ENCODE measurements around the gene ELF1.
"Not testable (repeated sequence)": the region's sequence is repeated elsewhere in the genome, so short reads cannot be mapped to it uniquely, and the experiment has no call there.

ELF1 gene

DNA sequence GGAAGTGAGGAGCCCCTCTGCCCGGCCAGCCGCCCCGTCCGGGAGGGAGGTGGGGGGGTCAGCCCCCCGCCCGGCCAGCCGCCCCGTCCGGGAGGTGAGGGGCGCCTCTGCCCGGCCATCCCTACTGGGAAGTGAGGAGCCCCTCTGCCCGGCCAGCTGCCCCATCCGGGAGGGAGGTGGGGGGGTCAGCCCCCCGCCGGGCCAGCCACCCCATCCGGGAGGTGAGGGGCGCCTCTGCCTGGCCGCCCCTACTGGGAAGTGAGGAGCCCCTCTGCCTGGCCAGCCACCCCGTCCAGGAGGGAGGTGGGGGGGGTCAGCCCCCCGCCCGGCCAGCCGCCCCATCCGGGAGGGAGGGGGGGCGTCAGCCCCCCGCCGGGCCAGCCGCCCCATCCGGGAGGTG, 118.5 kb downstream of the ELF1 start:
- H3K27me3 Mint-ChIP-seq; DNase-seq; H3K36me3 Mint-ChIP-seq (ENCODE audit: low read depth); H3K4me3 Mint-ChIP-seq; H3K27ac Mint-ChIP-seq; H3K9me3 Mint-ChIP-seq: not testable (repeated sequence)
- peaks cover 11% of the 10 kb centered on the region for H3K4me1 Mint-ChIP-seq (ENCODE audit: low read depth)

GRCh38 chr13:40897053-40897452, 122.1 kb downstream of the ELF1 start:
- no peak overlapping the region for H3K27ac Mint-ChIP-seq
- no peaks in the 10 kb centered on the region for H3K9me3 Mint-ChIP-seq
- H3K4me1 Mint-ChIP-seq (ENCODE audit: low read depth): peaks cover 10% of the 10 kb centered on the region
- no peak for DNase-seq
- H3K27me3 Mint-ChIP-seq: no peaks in the 10 kb centered on the region
- peaks cover 12% of the 10 kb centered on the region for H3K36me3 Mint-ChIP-seq (ENCODE audit: low read depth)
- no peak overlapping the region for H3K4me3 Mint-ChIP-seq

GRCh38 chr13:40895227-40896184, 123.6 kb downstream of the ELF1 start:
- H3K27ac Mint-ChIP-seq: no peak overlapping the region
- no peak for DNase-seq

DNA sequence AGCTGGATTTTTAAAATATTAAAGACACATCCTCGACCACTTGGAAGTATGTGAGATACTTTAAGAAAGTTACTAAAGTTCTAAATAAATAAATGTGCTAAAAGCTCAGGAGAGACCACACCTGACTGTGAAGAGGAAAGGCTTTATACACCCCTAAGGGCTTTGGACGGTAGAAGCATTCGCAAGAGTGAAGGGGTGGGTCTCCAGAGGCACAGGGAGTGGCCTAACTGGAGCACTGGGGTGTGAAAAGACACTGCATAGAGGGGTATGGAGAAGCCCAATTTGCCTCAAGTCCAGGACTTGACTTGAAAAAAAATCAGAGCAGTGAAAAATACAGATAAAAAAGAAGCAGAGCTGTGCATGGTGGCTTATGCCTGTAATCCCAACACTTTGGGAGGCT, 125.5 kb downstream of the ELF1 start:
- H3K4me3 Mint-ChIP-seq, H3K27me3 Mint-ChIP-seq, H3K9me3 Mint-ChIP-seq, DNase-seq: not testable (repeated sequence)
- Mint-ChIP-seq H3K4me1 (ENCODE audit: low read depth) (peaks cover 21% of the 10 kb centered on the region), H3K36me3 (ENCODE audit: low read depth) (peaks cover 33% of the 10 kb centered on the region), H3K27ac (peak overlapping the region; percentile 19)

More at GRCh38 chr13:40895227-40896184, 123.6 kb downstream of the ELF1 start:
- Mint-ChIP-seq H3K4me3 (no peak overlapping the region), H3K27me3 (no peaks in the 10 kb centered on the region), H3K4me1 (ENCODE audit: low read depth) (peaks cover 12% of the 10 kb centered on the region), H3K9me3 (no peaks in the 10 kb centered on the region), H3K36me3 (ENCODE audit: low read depth) (peaks cover 23% of the 10 kb centered on the region)

DNA sequence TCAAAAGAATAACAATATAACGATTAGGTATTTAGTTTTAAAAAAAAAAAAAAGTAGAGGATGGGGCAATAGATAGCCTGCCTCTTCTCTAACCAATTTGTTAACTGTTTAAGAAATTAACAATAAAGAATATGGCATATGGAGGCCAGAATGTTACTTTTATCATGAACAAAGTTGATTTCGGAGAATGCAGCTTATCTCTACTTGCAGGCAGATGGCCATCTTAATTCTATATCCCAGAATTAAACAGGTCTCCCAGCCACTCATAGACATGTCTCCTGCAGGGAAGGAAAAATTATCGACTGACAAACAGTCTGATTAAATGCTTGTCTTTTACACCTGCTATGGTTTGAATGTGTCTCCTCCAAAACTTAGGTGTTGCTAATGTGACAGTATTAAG, 133.1 kb downstream of the ELF1 start:
- Mint-ChIP-seq H3K27ac (no peak overlapping the region), H3K4me1 (ENCODE audit: low read depth) (peaks cover 41% of the 10 kb centered on the region), H3K9me3 (peaks cover 16% of the 10 kb centered on the region), H3K36me3 (ENCODE audit: low read depth) (peaks cover 67% of the 10 kb centered on the region), H3K27me3 (no peaks in the 10 kb centered on the region), H3K4me3 (no peak overlapping the region)
- DNase-seq: no peak

- Mint-ChIP-seq H3K4me1 (ENCODE audit: low read depth) (peaks cover 33% of the 10 kb centered on the region), H3K9me3 (peaks cover 27% of the 10 kb centered on the region), H3K36me3 (ENCODE audit: low read depth) (peaks cover 71% of the 10 kb centered on the region)
- H3K27ac Mint-ChIP-seq, DNase-seq, H3K4me3 Mint-ChIP-seq, H3K27me3 Mint-ChIP-seq: not testable (repeated sequence)
These were observed 134.9 kb downstream of the ELF1 start for GRCh38 chr13:40884175-40884574.

Measured in activated T-cell treated with anti-CD3 and anti-CD28 coated beads, Interleukin-2, amount 50 U/mL, for 24 hours (primary cell).